Smooth muscle cell (in vitro differentiated cells): Measurements from ENCODE around the gene ALKBH5. TPM values are rescaled to one million over a fixed set of nuclear protein-coding genes. Genes with fewer than 3 reads are reported as not detected.

ENCODE experiments used
- DNase-seq: peaks from one replicate; lab custom pipeline; 2025; ENCODE audit not compliant: unreplicated experiment; lab: John Stamatoyannopoulos, UW
- H2AFZ ChIP-seq: fragments of 200-600 bp; sonication (generic); 2 replicates; pipeline ENCODE4 v1.6.0; 2016; ENCODE audit warnings: antibody characterized with exemption, low read depth, mild to moderate bottlenecking
- H3F3A ChIP-seq: fragments of 200-600 bp; sonication (generic); 2 replicates; pipeline ENCODE4 v1.6.0; 2017; ENCODE audit warnings: antibody characterized with exemption, low read depth
- H3K27ac ChIP-seq: fragments of 200-600 bp; sonication (generic); 2 replicates; pipeline ENCODE4 v1.5.1; 2016; ENCODE audit warnings: low read depth, mild to moderate bottlenecking
- H3K27me3 ChIP-seq: fragments of 200-600 bp; sonication (generic); 2 replicates; pipeline ENCODE4 v1.6.1; 2016; ENCODE audit warnings: low read depth, mild to moderate bottlenecking
- H3K36me3 ChIP-seq: fragments of 200-600 bp; sonication (generic); 2 replicates; pipeline ENCODE4 v1.5.1; 2016; ENCODE audit warnings: low read depth
- H3K4me1 ChIP-seq: fragments of 200-600 bp; sonication (generic); 2 replicates; pipeline ENCODE4 v1.5.1; 2016; ENCODE audit warnings: low read depth
- H3K4me2 ChIP-seq: fragments of 200-600 bp; sonication (generic); 2 replicates; pipeline ENCODE4 v1.6.0; 2016; ENCODE audit warnings: mild to moderate bottlenecking
- H3K4me3 ChIP-seq: fragments of 200-600 bp; sonication (generic); 2 replicates; pipeline ENCODE4 v1.5.1; 2016; ENCODE audit warnings: mild to moderate bottlenecking
- H3K79me2 ChIP-seq: fragments of 200-600 bp; sonication (generic); 2 replicates; pipeline ENCODE4 v1.6.0; 2016; ENCODE audit warnings: low read depth, mild to moderate bottlenecking
- H3K9ac ChIP-seq: fragments of 200-600 bp; sonication (generic); 2 replicates; pipeline ENCODE4 v1.6.0; 2016; ENCODE audit warnings: low read depth
- H3K9me3 ChIP-seq: fragments of 200-600 bp; sonication (generic); replicated peaks from 2 replicates; pipeline ENCODE4 v1.5.1; 2016; ENCODE audit warnings: low read depth
- H4K20me1 ChIP-seq: fragments of 200-600 bp; sonication (generic); 2 replicates; pipeline ENCODE4 v1.6.0; 2016; ENCODE audit warnings: low read depth
- CTCF ChIP-seq: fragments of 200-600 bp; sonication (generic); IDR thresholded peaks from 2 replicates; pipeline ENCODE4 v1.5.1; 2017; ENCODE audit warnings: borderline replicate concordance, mild to moderate bottlenecking, antibody characterized with exemption; ENCODE audit not compliant: insufficient read depth, poor library complexity, severe bottlenecking
- WGBS: methylation state at CpG from one replicate; pipeline ENCODE4 v1.1.7; 2016; ENCODE audit warnings: low lambda C conversion rate; 5-methylcytosine and 5-hydroxymethylcytosine counted together
- polyA plus RNA-seq: library from polyadenylated mRNA; unstranded; fragments of >200 nt; fragmentation: Nextera tagmentation; extraction: Ambion mirVana; gene quantifications from 2 replicates; pipeline ENCODE4 v1.2.1, GENCODE V29; 2016
- total RNA-seq: library from RNA; depleted of rRNA; stranded (reverse); fragments of >200 nt; gene quantifications from 2 replicates; pipeline ENCODE4 v1.2.3, GENCODE V29; 2014

Gene ALKBH5
- total and polyA plus RNA-seq, 2 experiments from 2014 or later: 93.1 to 119 TPM

GRCh38 chr17:18186627-18186982, 3.0 kb downstream of the ALKBH5 start:
- DNase-seq: no peak
- no peaks in the 10 kb centered on the region for H3K36me3 ChIP-seq
- peaks cover 32% of the 10 kb centered on the region for H3F3A ChIP-seq
- no peaks in the 10 kb centered on the region for H3K27me3 ChIP-seq
- H3K27ac ChIP-seq: peak overlapping the region; percentile 97
- no peaks in the 10 kb centered on the region for H3K9me3 ChIP-seq
- peaks cover 79% of the 10 kb centered on the region for H3K79me2 ChIP-seq
- H2AFZ ChIP-seq: no peak overlapping the region
- peak overlapping the region; percentile 79 for H3K4me3 ChIP-seq
- peak overlapping the region; percentile 99 for H3K9ac ChIP-seq
- H4K20me1 ChIP-seq: peaks cover 75% of the 10 kb centered on the region
- 32% methylated on average over 1 of the region's 1 CpG for WGBS
- TF ChIP-seq CTCF: no peak
- H3K4me1 ChIP-seq: peaks cover 40% of the 10 kb centered on the region
- peak overlapping the region; percentile 92 for H3K4me2 ChIP-seq

GRCh38 chr17:18187226-18187625, 3.6 kb downstream of the ALKBH5 start:
- Histone ChIP-seq H3K36me3 (no peaks in the 10 kb centered on the region), H3K4me1 (peaks cover 35% of the 10 kb centered on the region), H2AFZ (no peak overlapping the region), H3K27ac (peak overlapping the region; percentile 97), H3F3A (peaks cover 32% of the 10 kb centered on the region), H3K27me3 (no peaks in the 10 kb centered on the region), H3K79me2 (peaks cover 85% of the 10 kb centered on the region), H3K4me3 (peak overlapping the region; percentile 79), H3K9ac (peak overlapping the region; percentile 99), H3K4me2 (peak overlapping the region; percentile 92), H4K20me1 (peaks cover 81% of the 10 kb centered on the region), H3K9me3 (no peaks in the 10 kb centered on the region)
- no peak for DNase-seq
- 36% methylated on average over 2 of the region's 2 CpGs for WGBS
- TF ChIP-seq CTCF: no peak

- TF ChIP-seq CTCF: no peak
- no peak for DNase-seq
- H3F3A ChIP-seq: peaks cover 29% of the 10 kb centered on the region
- peaks cover 94% of the 10 kb centered on the region for H3K79me2 ChIP-seq
- H3K27me3 ChIP-seq: no peaks in the 10 kb centered on the region
- H3K36me3 ChIP-seq: no peaks in the 10 kb centered on the region
- 49% methylated on average over 9 of the region's 9 CpGs for WGBS
- peak overlapping the region; percentile 97 for H3K27ac ChIP-seq
- no peak overlapping the region for H2AFZ ChIP-seq
- peak overlapping the region; percentile 92 for H3K4me2 ChIP-seq
- H3K4me1 ChIP-seq: peaks cover 32% of the 10 kb centered on the region
- H3K4me3 ChIP-seq: peak overlapping the region; percentile 79
- H3K9me3 ChIP-seq: no peaks in the 10 kb centered on the region
- H3K9ac ChIP-seq: peak overlapping the region; percentile 99
- peaks cover 90% of the 10 kb centered on the region for H4K20me1 ChIP-seq
Observed at GRCh38 chr17:18187821-18188761, 4.5 kb downstream of the ALKBH5 start.
